PFSK-1 (cell line): ENCODE results near the gene EEFSEC. TPM values are rescaled to one million over a fixed set of nuclear protein-coding genes. Genes with fewer than 3 reads are reported as not detected.

Experiments used
- FOXP2 ChIP-seq: optimal IDR thresholded peaks from 2 replicates; pipeline ENCODE3; 2011; ENCODE audit warnings: borderline replicate concordance, control low read depth, inconsistent platforms; ENCODE audit not compliant: insufficient read depth; ENCODE audit errors: extremely low read length, extremely low read depth
- POLR2AphosphoS5 ChIP-seq: IDR thresholded peaks from 2 replicates; pipeline ENCODE4 v1.6.1; 2012; ENCODE audit warnings: low read depth, mild to moderate bottlenecking, control low read depth, low read length, moderate library complexity
- SIN3A ChIP-seq: IDR thresholded peaks from 2 replicates; pipeline ENCODE4 v1.6.1; 2012; ENCODE audit warnings: mild to moderate bottlenecking, low read length, moderate library complexity, borderline replicate concordance; ENCODE audit not compliant: insufficient read depth
- TAF1 ChIP-seq: IDR thresholded peaks from 2 replicates; pipeline ENCODE4 v1.6.1; 2012; ENCODE audit warnings: low read length, control low read depth, borderline replicate concordance; ENCODE audit not compliant: insufficient read depth
- polyA plus RNA-seq: library from polyadenylated mRNA; unstranded; fragments of >200 nt; gene quantifications from one replicate; pipeline ENCODE4 v1.2.1, GENCODE V29; 2012; ENCODE audit warnings: low read depth, missing spikeins; ENCODE audit not compliant: insufficient read length
- TF ChIP-seq, protein P1 (sequence below), 2 experiments: IDR thresholded peaks; 2 replicates each; pipeline versions ENCODE4 v1.6.1 to v1.8.0; 2011 to 2012; ENCODE audit warnings: low read depth in 2 of 2, low read length in 2 of 2, control low read depth in 1 of 2, inconsistent platforms in 1 of 2, mild to moderate bottlenecking in 1 of 2, moderate library complexity in 1 of 2; ENCODE audit not compliant: insufficient read depth in 1 of 2

EEFSEC gene, protein sequence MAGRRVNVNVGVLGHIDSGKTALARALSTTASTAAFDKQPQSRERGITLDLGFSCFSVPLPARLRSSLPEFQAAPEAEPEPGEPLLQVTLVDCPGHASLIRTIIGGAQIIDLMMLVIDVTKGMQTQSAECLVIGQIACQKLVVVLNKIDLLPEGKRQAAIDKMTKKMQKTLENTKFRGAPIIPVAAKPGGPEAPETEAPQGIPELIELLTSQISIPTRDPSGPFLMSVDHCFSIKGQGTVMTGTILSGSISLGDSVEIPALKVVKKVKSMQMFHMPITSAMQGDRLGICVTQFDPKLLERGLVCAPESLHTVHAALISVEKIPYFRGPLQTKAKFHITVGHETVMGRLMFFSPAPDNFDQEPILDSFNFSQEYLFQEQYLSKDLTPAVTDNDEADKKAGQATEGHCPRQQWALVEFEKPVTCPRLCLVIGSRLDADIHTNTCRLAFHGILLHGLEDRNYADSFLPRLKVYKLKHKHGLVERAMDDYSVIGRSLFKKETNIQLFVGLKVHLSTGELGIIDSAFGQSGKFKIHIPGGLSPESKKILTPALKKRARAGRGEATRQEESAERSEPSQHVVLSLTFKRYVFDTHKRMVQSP
- 28.8 TPM for polyA plus RNA-seq

DNA sequence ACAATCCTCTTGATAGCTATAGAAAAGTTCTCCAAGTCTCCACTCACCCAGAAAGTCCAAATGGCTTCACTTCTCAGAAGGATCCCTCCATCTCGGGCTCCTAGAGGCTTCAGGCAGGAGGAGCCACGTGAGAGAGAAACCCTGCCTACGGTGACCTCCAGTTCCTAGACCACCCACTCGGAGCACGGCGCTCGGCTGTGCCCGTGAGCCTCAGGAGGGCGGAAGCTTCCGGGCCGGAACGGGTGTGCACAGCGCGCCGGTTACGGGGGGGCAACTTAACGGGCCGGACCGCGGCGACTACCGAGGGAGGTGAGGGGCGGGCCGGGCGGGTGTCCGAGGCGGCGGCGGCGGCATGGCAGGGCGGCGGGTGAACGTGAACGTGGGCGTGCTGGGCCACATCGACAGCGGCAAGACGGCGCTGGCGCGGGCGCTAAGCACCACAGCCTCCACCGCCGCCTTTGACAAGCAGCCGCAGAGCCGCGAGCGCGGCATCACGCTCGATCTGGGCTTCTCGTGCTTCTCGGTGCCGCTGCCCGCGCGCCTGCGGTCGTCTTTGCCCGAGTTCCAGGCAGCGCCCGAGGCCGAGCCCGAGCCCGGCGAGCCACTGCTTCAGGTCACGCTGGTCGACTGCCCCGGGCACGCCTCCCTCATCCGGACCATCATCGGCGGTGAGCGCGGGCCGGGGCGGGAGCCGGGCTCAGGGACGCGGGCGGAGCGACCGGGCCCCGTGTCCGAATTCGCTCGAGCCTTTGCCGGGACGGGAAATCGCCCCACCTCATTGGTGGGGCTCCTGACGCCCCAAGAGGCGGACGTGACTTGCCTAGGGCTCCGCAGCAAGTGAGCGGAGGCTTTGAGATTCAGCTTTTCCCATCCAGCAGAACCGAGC, at the start of gene EEFSEC:
TSS of gene EEFSEC (plus strand) at position 326 of the 886 bp plus-strand sequence. CDS start at position 353, 27 bp downstream.
- TF ChIP-seq POLR2AphosphoS5, result peak; percentile 66
- peak; percentile 80 for TF ChIP-seq FOXP2
- TF ChIP-seq, protein P1, sequence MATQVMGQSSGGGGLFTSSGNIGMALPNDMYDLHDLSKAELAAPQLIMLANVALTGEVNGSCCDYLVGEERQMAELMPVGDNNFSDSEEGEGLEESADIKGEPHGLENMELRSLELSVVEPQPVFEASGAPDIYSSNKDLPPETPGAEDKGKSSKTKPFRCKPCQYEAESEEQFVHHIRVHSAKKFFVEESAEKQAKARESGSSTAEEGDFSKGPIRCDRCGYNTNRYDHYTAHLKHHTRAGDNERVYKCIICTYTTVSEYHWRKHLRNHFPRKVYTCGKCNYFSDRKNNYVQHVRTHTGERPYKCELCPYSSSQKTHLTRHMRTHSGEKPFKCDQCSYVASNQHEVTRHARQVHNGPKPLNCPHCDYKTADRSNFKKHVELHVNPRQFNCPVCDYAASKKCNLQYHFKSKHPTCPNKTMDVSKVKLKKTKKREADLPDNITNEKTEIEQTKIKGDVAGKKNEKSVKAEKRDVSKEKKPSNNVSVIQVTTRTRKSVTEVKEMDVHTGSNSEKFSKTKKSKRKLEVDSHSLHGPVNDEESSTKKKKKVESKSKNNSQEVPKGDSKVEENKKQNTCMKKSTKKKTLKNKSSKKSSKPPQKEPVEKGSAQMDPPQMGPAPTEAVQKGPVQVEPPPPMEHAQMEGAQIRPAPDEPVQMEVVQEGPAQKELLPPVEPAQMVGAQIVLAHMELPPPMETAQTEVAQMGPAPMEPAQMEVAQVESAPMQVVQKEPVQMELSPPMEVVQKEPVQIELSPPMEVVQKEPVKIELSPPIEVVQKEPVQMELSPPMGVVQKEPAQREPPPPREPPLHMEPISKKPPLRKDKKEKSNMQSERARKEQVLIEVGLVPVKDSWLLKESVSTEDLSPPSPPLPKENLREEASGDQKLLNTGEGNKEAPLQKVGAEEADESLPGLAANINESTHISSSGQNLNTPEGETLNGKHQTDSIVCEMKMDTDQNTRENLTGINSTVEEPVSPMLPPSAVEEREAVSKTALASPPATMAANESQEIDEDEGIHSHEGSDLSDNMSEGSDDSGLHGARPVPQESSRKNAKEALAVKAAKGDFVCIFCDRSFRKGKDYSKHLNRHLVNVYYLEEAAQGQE (IDR thresholded peaks at IDR 0.05; ENCODE audit: insufficient read depth in 1 of 2, low read depth in 2 of 2, low read length in 2 of 2), result no peak
- peak; percentile 64; the same call in 1 of the 2 replicates for TF ChIP-seq TAF1
- TF ChIP-seq SIN3A, result no peak

DNA sequence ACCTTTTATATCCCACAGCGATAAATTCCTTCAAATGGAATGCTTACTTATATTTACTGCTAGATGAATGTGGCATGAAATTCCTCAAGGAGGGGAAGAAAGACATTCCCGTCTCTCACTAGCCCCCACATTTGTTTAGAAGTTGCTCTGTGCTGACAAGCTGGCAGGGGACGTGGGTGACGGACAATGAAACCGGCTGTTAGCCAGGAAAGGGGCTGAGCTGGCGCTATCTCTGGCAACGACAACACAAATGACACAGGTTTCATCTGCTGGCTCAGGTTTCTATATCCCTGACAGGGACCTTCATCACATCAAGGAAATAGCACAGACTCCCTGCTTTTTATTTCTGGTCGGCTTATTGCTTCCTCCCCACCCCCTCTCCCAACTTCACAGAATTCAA, 45.4 kb upstream of the EEFSEC start:
- TF ChIP-seq POLR2AphosphoS5, result no peak

DNA sequence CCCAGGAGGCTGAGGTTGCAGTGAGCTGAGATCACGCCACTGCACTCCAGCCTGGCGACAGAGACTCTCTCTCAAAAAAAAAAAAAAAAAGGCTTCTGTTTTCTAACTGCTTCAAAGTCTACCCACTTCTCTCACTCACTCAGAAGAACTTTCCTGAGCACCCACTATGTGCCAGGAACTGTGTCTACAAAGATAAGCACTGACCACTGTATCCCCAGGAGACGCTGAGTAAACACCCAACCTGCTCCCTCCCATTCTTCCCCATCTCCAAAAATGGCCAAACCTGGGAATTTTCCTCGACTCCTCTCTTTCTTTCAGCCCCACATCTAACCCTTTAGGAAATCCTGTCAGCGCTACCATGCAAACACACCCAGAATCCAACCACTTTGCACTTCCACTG, 42.1 kb upstream of the EEFSEC start:
- TF ChIP-seq, protein P1 (IDR thresholded peaks at IDR 0.05; ENCODE audit: insufficient read depth in 1 of 2, low read depth in 2 of 2, low read length in 2 of 2), result no peak
- TF ChIP-seq TAF1 (no peak), FOXP2 (no peak), SIN3A (no peak), POLR2AphosphoS5 (no peak)

DNA sequence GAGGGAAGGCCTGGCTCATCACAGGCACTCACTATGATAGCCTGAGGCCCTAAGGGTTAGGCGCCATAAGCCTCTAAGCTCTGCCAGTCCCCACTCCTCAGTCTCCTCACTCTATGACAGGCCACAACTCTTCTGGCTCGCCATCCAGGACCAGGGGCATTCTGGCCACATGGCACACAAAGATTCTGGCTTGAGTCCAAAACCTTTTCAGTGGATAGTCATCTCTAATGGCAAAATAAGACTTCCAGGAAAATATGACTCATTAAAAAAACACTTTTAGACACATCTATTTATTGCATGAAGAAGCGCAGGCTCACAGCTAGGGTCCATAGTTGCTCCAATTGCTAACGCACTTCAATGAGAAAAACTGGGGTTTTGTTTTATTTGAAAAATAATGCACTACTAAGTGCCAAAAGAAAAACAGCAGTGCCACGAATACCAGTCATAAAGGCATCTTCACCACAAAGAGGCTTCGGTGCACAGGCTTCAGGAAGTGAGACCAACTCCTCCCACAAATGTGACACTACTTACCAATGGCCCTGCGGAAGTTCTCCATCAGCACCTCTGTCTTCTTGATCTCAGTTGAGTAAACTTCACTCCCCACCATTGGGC, 40.8 kb upstream of the EEFSEC start:
- TF ChIP-seq POLR2AphosphoS5 (no peak), SIN3A (no peak), TAF1 (no peak), FOXP2 (no peak)
- TF ChIP-seq, protein P1 (IDR thresholded peaks at IDR 0.05; ENCODE audit: insufficient read depth in 1 of 2, low read depth in 2 of 2, low read length in 2 of 2), result no peak
